ENCODE results near the gene GUCY2D.

DNA sequence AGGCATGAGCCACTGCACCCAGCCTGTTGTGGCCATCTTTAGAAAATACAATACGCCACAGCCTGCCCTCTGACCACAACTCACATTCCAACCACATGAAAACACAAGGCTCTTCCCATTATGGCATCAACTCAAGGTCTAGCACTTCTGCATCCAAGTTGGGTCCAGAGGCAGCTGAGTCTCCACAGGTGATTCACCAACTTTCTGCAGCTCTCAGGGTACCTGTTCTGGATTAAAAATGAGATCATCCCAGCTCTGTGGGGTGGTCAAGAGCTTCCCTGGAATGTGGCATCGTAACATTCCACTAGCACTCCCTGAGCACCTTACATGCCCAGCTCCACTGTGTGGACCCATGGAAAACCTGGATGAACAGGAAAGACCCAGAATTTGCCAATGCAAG, 9.9 kb upstream of the GUCY2D start:
- TF ChIP-seq, protein P1, sequence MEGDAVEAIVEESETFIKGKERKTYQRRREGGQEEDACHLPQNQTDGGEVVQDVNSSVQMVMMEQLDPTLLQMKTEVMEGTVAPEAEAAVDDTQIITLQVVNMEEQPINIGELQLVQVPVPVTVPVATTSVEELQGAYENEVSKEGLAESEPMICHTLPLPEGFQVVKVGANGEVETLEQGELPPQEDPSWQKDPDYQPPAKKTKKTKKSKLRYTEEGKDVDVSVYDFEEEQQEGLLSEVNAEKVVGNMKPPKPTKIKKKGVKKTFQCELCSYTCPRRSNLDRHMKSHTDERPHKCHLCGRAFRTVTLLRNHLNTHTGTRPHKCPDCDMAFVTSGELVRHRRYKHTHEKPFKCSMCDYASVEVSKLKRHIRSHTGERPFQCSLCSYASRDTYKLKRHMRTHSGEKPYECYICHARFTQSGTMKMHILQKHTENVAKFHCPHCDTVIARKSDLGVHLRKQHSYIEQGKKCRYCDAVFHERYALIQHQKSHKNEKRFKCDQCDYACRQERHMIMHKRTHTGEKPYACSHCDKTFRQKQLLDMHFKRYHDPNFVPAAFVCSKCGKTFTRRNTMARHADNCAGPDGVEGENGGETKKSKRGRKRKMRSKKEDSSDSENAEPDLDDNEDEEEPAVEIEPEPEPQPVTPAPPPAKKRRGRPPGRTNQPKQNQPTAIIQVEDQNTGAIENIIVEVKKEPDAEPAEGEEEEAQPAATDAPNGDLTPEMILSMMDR (IDR thresholded peaks at IDR 0.05): no peak
- no peak for TF ChIP-seq POLR2A (IDR thresholded peaks at IDR 0.05)
